Tibial nerve (tissue), 4 donors: ENCODE results near the gene C10orf62. TPM values are rescaled to one million over a fixed set of nuclear protein-coding genes. Genes with fewer than 3 reads are reported as not detected.

Experiments
- DNase-seq, 2 donors: peaks; one replicate each; pipeline ENCODE4 v3.0.0-alpha.2; 2019; ENCODE audit warnings: low spot score in 2 of 2
- H3K27ac ChIP-seq, 4 donors: fragments of 200-600 bp; sonication (generic) in 3 of 4; one replicate each; pipeline ENCODE4 v1.5.1; 2017 to 2019; ENCODE audit warnings: mild to moderate bottlenecking in 1 of 4
- H3K27me3 ChIP-seq, 2 donors: fragments of 200-600 bp; sonication (generic) in 1 of 2; one replicate each; pipeline versions ENCODE4 v1.5.1 to v1.6.0; 2017 to 2019
- H3K36me3 ChIP-seq, 3 donors: fragments of 200-600 bp; sonication (generic); one replicate each; pipeline ENCODE4 v1.5.1; 2018 to 2019
- H3K4me1 ChIP-seq, 4 donors: fragments of 200-600 bp; sonication (generic) in 3 of 4; one replicate each; pipeline ENCODE4 v1.5.1; 2017 to 2019
- H3K4me3 ChIP-seq, 4 donors: fragments of 200-600 bp; sonication (generic) in 3 of 4; one replicate each; pipeline ENCODE4 v1.5.1; 2017 to 2019; ENCODE audit warnings: mild to moderate bottlenecking in 1 of 4, moderate library complexity in 1 of 4
- H3K9me3 ChIP-seq, 4 donors: fragments of 200-600 bp; sonication (generic) in 3 of 4; one replicate each; pipeline ENCODE4 v1.5.1; 2017 to 2019
- CTCF ChIP-seq, 5 experiments: fragments of 200-600 bp in 3 of 5; fragments of 450-650 bp in 2 of 5; sonication (generic) in 3 of 5; IDR thresholded peaks; one replicate each; pipeline ENCODE4 v1.5.1; 2016 to 2019; ENCODE audit warnings: antibody characterized with exemption in 5 of 5, mild to moderate bottlenecking in 3 of 5, moderate library complexity in 2 of 5
- EP300 ChIP-seq, 2 donors: sonication (generic); formaldehyde crosslinking; IDR thresholded peaks; one replicate each; pipeline ENCODE4 v1.6.1; 2017; ENCODE audit warnings: antibody characterized with exemption in 2 of 2, mild to moderate bottlenecking in 1 of 2
- POLR2A ChIP-seq, 2 donors: fragments of 450-650 bp; IDR thresholded peaks; one replicate each; pipeline ENCODE4 v1.6.1; 2017; ENCODE audit warnings: antibody characterized with exemption in 2 of 2, mild to moderate bottlenecking in 2 of 2, moderate library complexity in 2 of 2
- WGBS, 2 donors: methylation state at CpG; one replicate each; pipeline ENCODE4 v1.1.5; 2018; 5-methylcytosine and 5-hydroxymethylcytosine counted together
- total RNA-seq, 4 donors: library from RNA; depleted of rRNA; stranded (reverse); fragments of >200 nt; gene quantifications; one replicate each; pipeline ENCODE4 v1.1.0, GENCODE V29; 2016

The C10orf62 gene
- total RNA-seq, 4 donors from 2014 or later, result 1.1 to 1.7 (median 1.2) TPM

- WGBS, 2 donors, result 81 to 82% methylated on average over 4 of the region's 4 CpGs
- Histone ChIP-seq H3K9me3 (no peaks in the 10 kb centered on the region), H3K27ac (no peak overlapping the region)
Measured at GRCh38 chr10:97627731-97628130, 38.2 kb downstream of the C10orf62 start.

GRCh38 chr10:97628228-97628627 lies 38.7 kb downstream of the C10orf62 start:
- 78% methylated on average over 3 of the region's 3 CpGs for WGBS, 2 donors
- no peak for TF ChIP-seq CTCF (IDR thresholded peaks at IDR 0.05)
- no peak for TF ChIP-seq EP300 (IDR thresholded peaks at IDR 0.05)
- no peak for TF ChIP-seq POLR2A (IDR thresholded peaks at IDR 0.05)
- no peak overlapping the region for H3K4me3 ChIP-seq
- peaks cover 0 to 14% (median 3%) of the 10 kb centered on the region in 4 donors for H3K4me1 ChIP-seq
- H3K36me3 ChIP-seq, result no peaks in the 10 kb centered on the region
- no peak for DNase-seq
- H3K9me3 ChIP-seq, result no peaks in the 10 kb centered on the region
- no peaks in the 10 kb centered on the region for H3K27me3 ChIP-seq
- no peak overlapping the region for H3K27ac ChIP-seq

More at GRCh38 chr10:97627731-97628130, 38.2 kb downstream of the C10orf62 start:
- H3K4me3 ChIP-seq, result no peak overlapping the region
- no peaks in the 10 kb centered on the region for H3K27me3 ChIP-seq
- no peak for TF ChIP-seq EP300 (IDR thresholded peaks at IDR 0.05)
- TF ChIP-seq CTCF (IDR thresholded peaks at IDR 0.05), result no peak
- TF ChIP-seq POLR2A (IDR thresholded peaks at IDR 0.05), result no peak
- H3K36me3 ChIP-seq, result no peaks in the 10 kb centered on the region
- H3K4me1 ChIP-seq, result peaks cover 0 to 12% (median 3%) of the 10 kb centered on the region in 4 donors
- DNase-seq, result no peak

- no peak overlapping the region for H3K4me3 ChIP-seq
- no peaks in the 10 kb centered on the region for H3K36me3 ChIP-seq
- TF ChIP-seq CTCF (IDR thresholded peaks at IDR 0.05) (no peak), POLR2A (IDR thresholded peaks at IDR 0.05) (no peak), EP300 (IDR thresholded peaks at IDR 0.05) (no peak)
- H3K27me3 ChIP-seq, result no peaks in the 10 kb centered on the region
- H3K9me3 ChIP-seq, result no peaks in the 10 kb centered on the region
- 95 to 97% methylated on average over 5 of the region's 5 CpGs for WGBS, 2 donors
- no peak for DNase-seq
- H3K4me1 ChIP-seq, result peaks cover 0 to 18% (median 3%) of the 10 kb centered on the region in 4 donors
- no peak overlapping the region for H3K27ac ChIP-seq
Measured at GRCh38 chr10:97629289-97629688, 39.8 kb downstream of the C10orf62 start.

GRCh38 chr10:97631098-97631497 lies 41.6 kb downstream of the C10orf62 start:
- TF ChIP-seq CTCF (IDR thresholded peaks at IDR 0.05) (no peak), EP300 (IDR thresholded peaks at IDR 0.05) (no peak), POLR2A (IDR thresholded peaks at IDR 0.05) (no peak)
- Histone ChIP-seq H3K4me3 (no peak overlapping the region), H3K27me3 (no peaks in the 10 kb centered on the region), H3K4me1 (peaks cover 0 to 18% (median 3%) of the 10 kb centered on the region in 4 donors), H3K9me3 (no peaks in the 10 kb centered on the region), H3K27ac (no peak overlapping the region), H3K36me3 (no peaks in the 10 kb centered on the region)
- no peak for DNase-seq

GRCh38 chr10:97632949-97633884 lies 43.7 kb downstream of the C10orf62 start, which contains the start of gene MORN4:
MORN4 (minus strand) TSS chr10:97633500; CDS start chr10:97619653, 13,847 bp downstream.
- WGBS, 2 donors, result 3 to 5% methylated on average over 56 to 62 of the region's 62 CpGs
- H3K36me3 ChIP-seq, result no peaks in the 10 kb centered on the region
- H3K4me1 ChIP-seq, result peaks cover 0 to 18% (median 3%) of the 10 kb centered on the region in 4 donors
- TF ChIP-seq POLR2A (IDR thresholded peaks at IDR 0.05) (peak in 1 of 2 donors; percentile 25), EP300 (IDR thresholded peaks at IDR 0.05) (peak in 1 of 2 donors; percentile 70), CTCF (IDR thresholded peaks at IDR 0.05) (peak in 1 of 5 experiments; percentile 21)
- peak; percentile 92 to 95 for DNase-seq
- no peaks in the 10 kb centered on the region for H3K9me3 ChIP-seq
- H3K27me3 ChIP-seq, result no peaks in the 10 kb centered on the region
- peak within 1 kb of the TSS; percentile 19 to 85 (median 37) for H3K27ac ChIP-seq
- peak within 1 kb of the TSS; percentile 62 to 91 (median 71) for H3K4me3 ChIP-seq
